NCI-H524 treated with DMSO at 0.1 percent for 48 hours (cell line): ENCODE data around the gene CCDC106.
A peak's percentile ranks its signal among the peaks of the same experiment; 100 is the strongest.

Source experiments
- DNase-seq: peaks from one replicate; lab custom pipeline; 2025; lab: John Stamatoyannopoulos, UW

CCDC106 gene

DNA sequence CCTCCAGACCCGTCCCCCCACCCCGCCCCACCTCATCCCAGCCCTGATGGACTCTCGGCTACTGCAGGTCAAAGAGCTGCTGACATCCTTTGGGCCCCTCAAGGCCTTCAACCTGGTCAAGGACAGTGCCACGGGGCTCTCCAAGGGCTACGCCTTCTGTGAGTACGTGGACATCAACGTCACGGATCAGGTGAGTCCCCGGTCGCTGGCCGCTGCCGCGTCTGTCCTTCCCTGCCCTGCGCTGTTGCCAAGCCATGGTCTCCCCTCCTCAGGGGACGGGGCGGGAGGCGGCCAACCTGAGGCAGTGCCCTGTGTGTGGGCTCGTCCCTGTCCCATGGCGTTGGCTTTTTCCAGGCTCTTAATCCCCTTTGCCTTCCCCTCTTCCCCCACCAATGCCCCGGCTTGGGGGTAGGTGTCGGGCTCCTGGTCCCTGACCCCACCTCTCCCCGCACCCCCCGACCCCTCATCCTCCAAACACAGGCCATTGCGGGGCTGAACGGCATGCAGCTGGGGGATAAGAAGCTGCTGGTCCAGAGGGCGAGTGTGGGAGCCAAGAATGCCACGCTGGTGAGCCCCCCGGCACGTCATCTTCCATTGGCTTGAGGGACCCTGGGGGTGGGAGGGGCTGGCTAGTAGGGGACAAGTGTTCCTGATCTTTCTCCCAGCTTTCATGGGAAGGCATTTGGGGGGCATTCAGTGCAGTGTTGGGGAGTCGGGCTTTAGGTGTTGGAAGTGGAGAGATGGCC, 20.8 kb downstream of the CCDC106 start:
- DNase-seq, result no peak

DNA sequence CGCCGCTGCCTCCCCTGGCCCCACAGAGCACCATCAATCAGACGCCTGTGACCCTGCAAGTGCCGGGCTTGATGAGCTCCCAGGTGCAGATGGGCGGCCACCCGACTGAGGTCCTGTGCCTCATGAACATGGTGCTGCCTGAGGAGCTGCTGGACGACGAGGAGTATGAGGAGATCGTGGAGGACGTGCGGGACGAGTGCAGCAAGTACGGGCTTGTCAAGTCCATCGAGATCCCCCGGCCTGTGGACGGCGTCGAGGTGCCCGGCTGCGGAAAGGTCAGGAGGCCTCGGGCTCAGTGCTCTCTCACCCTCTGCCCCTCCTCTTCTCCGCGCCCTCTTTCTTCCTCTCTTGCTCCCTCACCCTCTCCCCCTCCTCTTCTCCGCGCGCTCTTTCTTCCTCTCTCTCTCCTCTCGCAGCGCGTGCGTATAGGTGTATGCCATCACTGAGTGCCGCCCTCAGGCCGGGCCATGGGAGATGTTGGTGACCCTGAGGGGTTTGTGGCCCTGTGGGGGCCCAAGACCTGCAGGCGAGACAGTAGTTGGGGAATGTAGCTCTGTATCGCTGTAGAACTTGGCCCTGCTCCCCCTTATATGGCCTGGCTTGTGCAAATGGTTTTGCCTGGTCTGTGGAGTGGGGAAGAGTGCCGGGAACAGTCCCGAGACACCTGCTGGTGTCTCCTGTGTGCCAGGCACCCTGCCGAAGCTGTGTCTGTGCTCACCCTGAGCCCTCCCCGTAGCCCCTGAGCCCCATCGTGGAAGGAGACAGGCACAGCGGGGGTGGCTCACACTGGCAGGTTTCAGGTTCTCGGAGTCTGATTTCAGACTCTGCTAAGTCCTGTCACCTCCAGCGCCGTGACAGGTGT, 21.6 kb downstream of the CCDC106 start:
- no peak for DNase-seq

DNA sequence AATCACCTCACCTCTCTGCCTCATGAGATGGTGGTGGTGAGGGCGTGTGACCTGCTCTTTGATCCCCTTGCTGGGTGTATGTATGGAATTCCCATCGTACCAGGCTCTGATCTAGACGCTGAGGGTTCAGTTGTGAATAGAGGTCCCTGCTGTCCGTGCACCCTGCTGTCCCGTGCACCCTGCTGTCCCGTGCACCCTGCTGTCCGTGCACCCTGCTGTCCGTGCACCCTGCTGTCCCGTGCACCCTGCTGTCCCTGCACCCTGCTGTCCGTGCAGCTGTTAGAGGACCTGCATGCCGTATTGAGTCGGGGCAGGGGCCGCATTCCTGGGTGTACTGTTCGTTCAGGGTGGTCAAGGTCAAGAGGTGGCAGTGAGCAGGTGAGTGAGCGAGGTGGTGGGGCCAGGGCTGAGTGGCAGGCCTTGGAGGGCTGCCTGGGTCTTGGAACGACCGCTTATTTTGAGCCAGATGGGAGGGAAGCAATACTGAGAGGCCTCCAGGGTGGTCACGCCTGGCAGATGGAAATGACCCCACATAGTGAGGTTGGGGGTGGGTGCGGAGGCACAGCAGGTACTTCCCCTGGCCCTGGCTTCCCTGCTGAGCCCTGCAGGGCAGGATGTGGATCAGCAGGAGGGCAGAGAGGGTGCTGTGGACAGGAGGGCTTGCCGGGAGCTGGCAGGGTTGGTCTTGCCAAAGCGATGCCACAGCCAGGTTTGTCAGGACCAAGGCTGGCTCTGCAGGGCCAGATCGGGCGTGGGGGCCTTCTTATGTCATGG, 22.5 kb downstream of the CCDC106 start:
- DNase-seq, result no peak

- no peak for DNase-seq
Observed at GRCh38 chr19:55671054-55671378, 23.0 kb downstream of the CCDC106 start.

DNA sequence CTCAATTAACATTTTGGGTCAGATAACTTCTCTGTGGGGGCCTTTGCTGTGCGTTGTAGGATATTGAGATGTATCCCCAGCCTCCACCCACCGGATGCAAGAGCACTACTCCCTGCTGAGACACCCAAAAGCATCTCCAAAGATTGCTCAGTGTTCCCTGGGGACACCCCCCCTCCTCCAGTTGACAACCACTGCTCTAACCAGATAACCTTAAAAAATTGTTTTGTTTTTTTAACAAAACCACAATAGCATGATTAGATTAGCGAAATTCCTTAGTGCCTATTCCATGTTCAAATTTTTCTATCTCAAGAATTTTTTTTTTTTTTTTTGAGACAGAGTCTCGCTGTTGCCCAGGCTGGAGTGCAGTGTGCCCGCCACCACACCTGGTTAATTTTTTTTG, 24.4 kb downstream of the CCDC106 start:
- DNase-seq, result no peak

- no peak for DNase-seq
Observed at GRCh38 chr19:55673465-55673864, 25.5 kb downstream of the CCDC106 start.

- DNase-seq, result no peak
Observed at GRCh38 chr19:55673889-55674288, 25.9 kb downstream of the CCDC106 start.

GRCh38 chr19:55674459-55674840, 26.4 kb downstream of the CCDC106 start:
- DNase-seq, result no peak

DNA sequence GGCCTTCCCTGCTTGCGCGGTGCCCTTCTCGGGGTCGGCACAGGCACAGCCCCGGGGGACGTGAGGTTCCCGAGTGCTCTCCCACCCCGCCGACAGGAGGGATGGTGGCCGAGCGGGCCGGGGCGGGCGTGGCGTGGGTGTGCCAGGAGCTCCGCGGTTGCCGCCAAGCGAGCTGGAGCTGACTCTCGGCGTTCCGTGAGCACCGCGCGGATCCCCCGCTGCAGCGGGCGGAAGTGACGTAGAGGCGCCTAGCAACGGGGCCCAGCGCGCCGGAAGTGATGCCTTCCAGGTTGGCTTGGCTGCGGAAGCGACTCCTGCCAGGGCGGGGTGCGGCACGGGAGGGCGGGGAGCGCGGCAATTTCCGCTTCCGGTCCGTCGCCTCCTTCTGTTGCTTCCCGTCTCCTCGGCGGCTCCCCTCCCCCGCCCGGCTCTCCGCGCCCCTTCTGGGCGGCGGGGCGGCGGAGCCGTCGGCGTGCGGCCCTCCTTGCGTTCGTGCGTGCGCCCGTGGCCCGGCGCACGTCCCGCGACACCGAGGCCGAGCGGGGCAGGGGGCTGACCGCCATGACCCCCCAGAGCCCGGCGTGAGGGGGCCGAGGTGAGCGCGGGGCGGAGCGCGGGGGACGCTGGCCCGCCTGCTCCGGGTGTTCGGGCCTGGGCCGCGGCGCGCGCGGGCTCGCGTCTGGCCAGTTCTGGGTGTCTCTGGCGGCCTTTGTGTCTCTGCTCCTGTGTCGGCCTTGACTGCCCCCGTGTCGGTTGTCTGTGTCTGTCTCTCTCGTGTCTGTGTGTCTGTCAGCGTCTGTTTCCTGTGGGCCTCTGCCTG, 27.0 kb downstream of the CCDC106 start, which contains the start of gene EPN1:
Gene EPN1 (plus strand): TSS at position 386 of the 820 bp plus-strand sequence. CDS start 3,402 bp downstream, outside the sequence.
- DNase-seq, result peak; percentile 73

DNA sequence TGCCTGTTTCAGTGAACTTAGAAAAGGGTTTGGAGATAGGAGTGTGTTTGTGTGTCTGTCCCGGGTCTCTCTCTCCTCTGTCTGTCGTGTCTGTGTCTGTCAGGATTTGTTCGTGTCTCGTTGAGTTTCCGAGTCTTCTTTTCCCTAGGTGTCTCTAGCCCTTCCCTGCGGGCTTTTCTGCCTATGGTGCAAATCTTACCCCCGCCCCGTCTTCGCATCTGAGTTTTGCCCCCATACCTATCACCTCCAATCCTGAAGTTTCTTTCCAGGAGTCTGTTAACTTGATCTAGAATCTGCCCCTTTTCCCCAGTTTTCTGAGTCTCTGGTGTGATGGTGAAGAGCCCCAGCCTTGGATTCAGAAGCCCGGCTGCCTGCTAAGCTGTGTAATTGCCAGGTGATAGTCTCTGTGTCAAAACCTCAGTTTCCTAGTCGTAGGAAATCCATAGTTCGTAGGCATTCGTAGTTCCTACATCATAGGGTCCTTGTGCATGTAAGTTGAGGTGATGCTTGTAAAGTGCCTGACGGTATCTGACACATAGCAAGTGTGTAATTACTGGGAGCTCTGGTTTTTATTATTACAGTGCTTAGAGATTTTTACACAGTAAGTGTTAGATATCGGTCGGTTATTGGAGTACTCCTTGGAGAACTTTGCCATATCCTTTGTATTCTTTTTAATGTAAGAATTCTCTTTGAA, 27.8 kb downstream of the CCDC106 start:
- DNase-seq, result no peak

GRCh38 chr19:55676383-55676782, 28.4 kb downstream of the CCDC106 start:
- DNase-seq, result no peak

GRCh38 chr19:55676889-55677505, 29.0 kb downstream of the CCDC106 start:
- DNase-seq, result no peak

- no peak for DNase-seq
Observed at GRCh38 chr19:55677572-55678028, 29.6 kb downstream of the CCDC106 start.

- no peak for DNase-seq
Observed at GRCh38 chr19:55678121-55678671, 30.2 kb downstream of the CCDC106 start.

GRCh38 chr19:55679343-55680257, 31.6 kb downstream of the CCDC106 start:
- DNase-seq, result no peak

GRCh38 chr19:55680339-55681130, 32.5 kb downstream of the CCDC106 start:
- no peak for DNase-seq

GRCh38 chr19:55681131-55682092, 33.4 kb downstream of the CCDC106 start:
- no peak for DNase-seq
